HepG2 (cell line): Measurements from ENCODE around the gene SYNGR2. TPM values are rescaled to one million over a fixed set of nuclear protein-coding genes. Genes with fewer than 3 reads are reported as not detected.
A peak's percentile ranks its signal among the peaks of the same experiment; 100 is the strongest.

Source experiments
- AHDC1 ChIP-seq: sonication (generic); formaldehyde crosslinking; IDR thresholded peaks from 2 replicates; pipeline ENCODE4 v1.5.1; 2020; ENCODE audit warnings: mild to moderate bottlenecking, missing genetic modification reagents, borderline replicate concordance
- ATF5 ChIP-seq: sonication (generic); formaldehyde crosslinking; IDR thresholded peaks from 2 replicates; pipeline ENCODE4 v1.4.0; 2020; ENCODE audit warnings: mild to moderate bottlenecking, low read depth, missing genetic modification reagents
- HMGXB4 ChIP-seq, 2 experiments: sonication (generic) in 1 of 2; formaldehyde crosslinking in 1 of 2; IDR thresholded peaks; 2 replicates each; pipeline versions ENCODE4 v1.4.0 to v1.6.1; 2018 to 2020; ENCODE audit warnings: missing genetic modification reagents in 2 of 2, borderline replicate concordance in 1 of 2, low read depth in 1 of 2, mild to moderate bottlenecking in 1 of 2, missing biosample characterization in 1 of 2
- IKZF1 ChIP-seq: fragments of 450-650 bp; IDR thresholded peaks from 2 replicates; pipeline ENCODE4 v1.7.1; 2016
- KAT8 ChIP-seq: IDR thresholded peaks from 2 replicates; pipeline ENCODE4 v1.6.1; 2016; ENCODE audit warnings: missing genetic modification reagents, missing compliant biosample characterization
- NFAT5 ChIP-seq: sonication (generic); formaldehyde crosslinking; IDR thresholded peaks from 2 replicates; pipeline ENCODE4 v1.4.0; 2020; ENCODE audit warnings: missing genetic modification reagents
- NR2F6 ChIP-seq, 2 experiments: IDR thresholded peaks; 2 replicates each; pipeline ENCODE4 v1.6.1; 2016; ENCODE audit warnings: antibody characterized with exemption in 1 of 2, mild to moderate bottlenecking in 1 of 2
- ZNF550 ChIP-seq: sonication (generic); formaldehyde crosslinking; IDR thresholded peaks from 2 replicates; pipeline ENCODE4 v1.4.0; 2020; ENCODE audit warnings: mild to moderate bottlenecking, missing genetic modification reagents, borderline replicate concordance
- ZNF720 ChIP-seq: sonication (generic); formaldehyde crosslinking; IDR thresholded peaks from 2 replicates; pipeline ENCODE4 v1.4.0; 2020; ENCODE audit warnings: missing genetic modification reagents
- ZNF761 ChIP-seq: sonication (generic); formaldehyde crosslinking; conservative IDR thresholded peaks from 2 replicates; pipeline ENCODE4 v1.4.0; 2020; ENCODE audit warnings: mild to moderate bottlenecking, missing genetic modification reagents
- ZNF891 ChIP-seq: sonication (generic); formaldehyde crosslinking; IDR thresholded peaks from 2 replicates; pipeline ENCODE4 v1.5.0; 2020; ENCODE audit warnings: mild to moderate bottlenecking, missing genetic modification reagents
- polyA plus RNA-seq, 8 experiments: library from polyadenylated mRNA; depleted of rRNA in 3 of 8; stranded (reverse) in 7 of 8; unstranded in 1 of 8; fragments of >200 nt; fragmentation: Illumina TruSeq in 4 of 8; extraction: Trizol in 4 of 8; gene quantifications; 2 replicates each; pipeline versions ENCODE4 v1.2.1 to v1.2.3, GENCODE V29; 2011 to 2016; ENCODE audit warnings: low read depth in 4 of 8, missing spikeins in 1 of 8, mixed read lengths in 1 of 8; ENCODE audit not compliant: insufficient read depth in 1 of 8
- total RNA-seq, 5 experiments: library from RNA; depleted of rRNA; stranded (reverse); fragments of >200 nt; fragmentation: Illumina TruSeq; extraction: Trizol; gene quantifications; 2 replicates each; pipeline ENCODE4 v1.2.3, GENCODE V29; 2016; ENCODE audit warnings: low read depth in 1 of 5

Gene SYNGR2
- total and polyA plus RNA-seq, 2 of the 13 experiments (the other 11 are each of a cell fraction or from before 2014, with no cell fraction given), result 46.7 to 170 TPM

- no peak for TF ChIP-seq AHDC1 (CRISPR knock-in tag)
- peak; percentile 54; the same call in 1 of the 2 replicates for TF ChIP-seq ZNF891
- no peak; the same call in 1 of the 2 replicates for TF ChIP-seq ATF5 (CRISPR knock-in tag)
- TF ChIP-seq NFAT5, result 0 out of 2 replicates have a peak, but pooled peaks have one; percentile 48
- TF ChIP-seq NR2F6 (IDR thresholded peaks at IDR 0.05), result no peak
- TF ChIP-seq NR2F6 (CRISPR knock-in tag; IDR thresholded peaks at IDR 0.05), result peak; percentile 73; the same call in 1 of the 2 replicates
- TF ChIP-seq ZNF550 (CRISPR knock-in tag), result no peak
- no peak for TF ChIP-seq IKZF1
- peak; percentile 77 for TF ChIP-seq KAT8 (CRISPR knock-in tag)
- TF ChIP-seq HMGXB4 (CRISPR knock-in tag; IDR thresholded peaks at IDR 0.05; ENCODE audit: borderline replicate concordance in 1 of 2, low read depth in 1 of 2), result peak; percentile 70 to 87; a peak in 3 of 4 replicates
- TF ChIP-seq ZNF720 (CRISPR knock-in tag), result peak; percentile 40; the same call in 1 of the 2 replicates
- no peak for TF ChIP-seq ZNF761 (CRISPR knock-in tag)
These were observed 18.6 kb downstream of the SYNGR2 start, which contains the start of the genes AFMID and TK1 (continued) for GRCh38 chr17:78186692-78187595.
